Keratinocyte (primary cell): Measurements from ENCODE around the gene NANOS3. TPM values are rescaled to one million over a fixed set of nuclear protein-coding genes. Genes with fewer than 3 reads are reported as not detected.

Experiments
- DNase-seq: peaks from one replicate; pipeline ENCODE4 v3.0.0-alpha.2; 2011; ENCODE audit warnings: low read depth, missing footprints, low spot score
- FAIRE-seq: peaks from 2 replicates; lab custom pipeline; 2011; peaks lifted over from hg19 to GRCh38; lab: Jason Lieb, UNC
- H2AFZ ChIP-seq: 2 replicates; pipeline ENCODE4 v1.6.0; 2012; ENCODE audit warnings: low read length, control low read depth, inconsistent platforms; ENCODE audit not compliant: control insufficient read depth
- H3K27ac ChIP-seq: 2 replicates; pipeline ENCODE4 v1.5.1; 2011; ENCODE audit warnings: low read length; ENCODE audit not compliant: control insufficient read depth, insufficient read depth
- H3K27me3 ChIP-seq: 3 replicates; pipeline ENCODE4 v1.6.0; 2011; ENCODE audit warnings: low read length; ENCODE audit not compliant: control insufficient read depth, insufficient read depth; ENCODE audit errors: extremely low read depth
- H3K36me3 ChIP-seq, 2 experiments: 2 replicates in 1 of 2; 3 replicates in 1 of 2; pipeline ENCODE4 v1.5.1; 2011; ENCODE audit warnings: low read length in 2 of 2, mild to moderate bottlenecking in 1 of 2; ENCODE audit not compliant: control insufficient read depth in 2 of 2, insufficient read depth in 2 of 2; ENCODE audit errors: extremely low read depth in 1 of 2
- H3K4me1 ChIP-seq: 3 replicates; pipeline ENCODE4 v1.5.1; 2011; ENCODE audit warnings: low read length; ENCODE audit not compliant: control insufficient read depth, insufficient read depth; ENCODE audit errors: extremely low read depth
- H3K4me2 ChIP-seq: 3 replicates; pipeline ENCODE4 v1.6.0; 2011; ENCODE audit warnings: low read depth, low read length; ENCODE audit not compliant: control insufficient read depth, insufficient read depth; ENCODE audit errors: extremely low read depth
- H3K4me3 ChIP-seq, 3 experiments: fragments of 200-600 bp in 1 of 3; sonication (generic) in 1 of 3; 2 replicates in 2 of 3; 3 replicates in 1 of 3; pipeline ENCODE4 v1.5.1; 2011 to 2016; ENCODE audit warnings: low read length in 3 of 3, mild to moderate bottlenecking in 3 of 3, control low read depth in 2 of 3, inconsistent platforms in 1 of 3, low read depth in 1 of 3, mixed read lengths in 1 of 3, mixed run types in 1 of 3, moderate library complexity in 1 of 3; ENCODE audit not compliant: control insufficient read depth in 2 of 3, insufficient read depth in 2 of 3; ENCODE audit errors: extremely low read depth in 1 of 3
- H3K79me2 ChIP-seq: 2 replicates; pipeline ENCODE4 v1.6.0; 2012; ENCODE audit warnings: low read length; ENCODE audit not compliant: control insufficient read depth, insufficient read depth
- H3K9ac ChIP-seq: 3 replicates; pipeline ENCODE4 v1.6.0; 2011; ENCODE audit warnings: low read length; ENCODE audit not compliant: control insufficient read depth, insufficient read depth; ENCODE audit errors: extremely low read depth
- H3K9me1 ChIP-seq: 3 replicates; pipeline ENCODE4 v1.6.0; 2011; ENCODE audit warnings: low read length; ENCODE audit not compliant: control insufficient read depth, insufficient read depth; ENCODE audit errors: extremely low read depth
- H3K9me3 ChIP-seq: 2 replicates; pipeline ENCODE4 v1.5.1; 2012; ENCODE audit warnings: low read depth, low read length; ENCODE audit not compliant: control insufficient read depth
- H4K20me1 ChIP-seq: 3 replicates; pipeline ENCODE4 v1.6.0; 2011; ENCODE audit warnings: low read length; ENCODE audit not compliant: control insufficient read depth, insufficient read depth; ENCODE audit errors: extremely low read depth
- EZH2 ChIP-seq: IDR thresholded peaks from one replicate; pipeline ENCODE4 v1.6.1; 2012; ENCODE audit warnings: inconsistent platforms, mild to moderate bottlenecking, low read length, moderate library complexity
- dilution Hi-C: fragments of 300-500 bp; cut with MboI; formaldehyde crosslinking; loops from one replicate; pipeline ENCODE4 v1.7.0; 2020; ENCODE audit warnings: low sequenced_read_pairs; ENCODE audit not compliant: extremely low pct_ligation_motif_present
- polyA plus RNA-seq, 5 experiments: library from polyadenylated mRNA; depleted of rRNA in 3 of 5; stranded (reverse) in 3 of 5; stranded (forward) in 1 of 5; unstranded in 1 of 5; fragments of >200 nt; gene quantifications; 1 replicate in 1 of 5; 2 replicates in 3 of 5; 3 replicates in 1 of 5; pipeline versions ENCODE4 v1.2.1 to v1.2.3, GENCODE V29; 2011 to 2012; ENCODE audit warnings: missing spikeins in 2 of 5, low read depth in 1 of 5, low replicate concordance in 1 of 5
- TF ChIP-seq, protein P1 (sequence below), 3 experiments: IDR thresholded peaks in 1 of 3; conservative IDR thresholded peaks in 1 of 3; optimal IDR thresholded peaks in 1 of 3; 2 replicates in 2 of 3; 3 replicates in 1 of 3; pipeline versions ENCODE3 to v1.5.1; 2011; ENCODE audit warnings: low read length in 3 of 3, mild to moderate bottlenecking in 3 of 3, moderate library complexity in 2 of 3, control low read depth in 1 of 3, inconsistent platforms in 1 of 3; ENCODE audit not compliant: insufficient read depth in 2 of 3; ENCODE audit errors: extremely low read depth in 1 of 3

Gene NANOS3
- polyA plus RNA-seq, 1 donor (not counting 4 experiments of a cell fraction or from before 2014, with no cell fraction given) = 0.18 TPM

DNA sequence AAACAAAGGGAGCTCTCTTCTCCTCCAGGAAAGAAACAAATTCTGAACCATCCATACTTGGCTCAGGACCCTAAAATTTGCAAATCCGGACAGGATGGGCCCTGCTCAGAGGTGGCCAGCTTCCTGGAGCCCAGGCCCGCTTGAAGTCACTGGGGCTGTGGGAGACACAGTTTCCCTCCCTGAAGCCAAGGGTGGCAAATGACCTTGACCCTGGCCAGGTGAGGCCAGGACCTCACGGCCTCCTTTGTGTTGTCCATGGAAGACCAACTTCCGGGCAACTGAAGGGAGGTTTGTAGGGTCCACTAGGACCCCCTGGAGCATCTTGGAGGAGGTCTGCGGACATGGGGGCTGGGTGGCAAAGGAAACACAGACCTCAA, 5.5 kb downstream of the NANOS3 start:
- no peak overlapping the region for H2AFZ ChIP-seq
- no peak overlapping the region for H3K9ac ChIP-seq
- H3K4me1 ChIP-seq = peaks cover 17% of the 10 kb centered on the region
- peaks cover 8% of the 10 kb centered on the region for H3K27me3 ChIP-seq
- FAIRE-seq (no peak), DNase-seq (no peak)
- H3K9me1 ChIP-seq = peaks cover 2% of the 10 kb centered on the region
- H3K4me2 ChIP-seq = no peak overlapping the region
- no peaks in the 10 kb centered on the region for H3K36me3 ChIP-seq
- H3K27ac ChIP-seq = no peak overlapping the region
- H3K79me2 ChIP-seq = no peaks in the 10 kb centered on the region
- H3K9me3 ChIP-seq = no peaks in the 10 kb centered on the region
- H3K4me3 ChIP-seq = no peak overlapping the region
- no peaks in the 10 kb centered on the region for H4K20me1 ChIP-seq
- TF ChIP-seq, protein P1, sequence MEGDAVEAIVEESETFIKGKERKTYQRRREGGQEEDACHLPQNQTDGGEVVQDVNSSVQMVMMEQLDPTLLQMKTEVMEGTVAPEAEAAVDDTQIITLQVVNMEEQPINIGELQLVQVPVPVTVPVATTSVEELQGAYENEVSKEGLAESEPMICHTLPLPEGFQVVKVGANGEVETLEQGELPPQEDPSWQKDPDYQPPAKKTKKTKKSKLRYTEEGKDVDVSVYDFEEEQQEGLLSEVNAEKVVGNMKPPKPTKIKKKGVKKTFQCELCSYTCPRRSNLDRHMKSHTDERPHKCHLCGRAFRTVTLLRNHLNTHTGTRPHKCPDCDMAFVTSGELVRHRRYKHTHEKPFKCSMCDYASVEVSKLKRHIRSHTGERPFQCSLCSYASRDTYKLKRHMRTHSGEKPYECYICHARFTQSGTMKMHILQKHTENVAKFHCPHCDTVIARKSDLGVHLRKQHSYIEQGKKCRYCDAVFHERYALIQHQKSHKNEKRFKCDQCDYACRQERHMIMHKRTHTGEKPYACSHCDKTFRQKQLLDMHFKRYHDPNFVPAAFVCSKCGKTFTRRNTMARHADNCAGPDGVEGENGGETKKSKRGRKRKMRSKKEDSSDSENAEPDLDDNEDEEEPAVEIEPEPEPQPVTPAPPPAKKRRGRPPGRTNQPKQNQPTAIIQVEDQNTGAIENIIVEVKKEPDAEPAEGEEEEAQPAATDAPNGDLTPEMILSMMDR (optimal IDR thresholded peaks at IDR 0.05 in 1 of 3, IDR thresholded peaks at IDR 0.05 in 1 of 3, conservative IDR thresholded peaks at IDR 0.05 in 1 of 3; ENCODE audit: extremely low read depth in 1 of 3, insufficient read depth in 2 of 3, low read length in 3 of 3) = no peak
- TF ChIP-seq EZH2 = no peak
- dilution Hi-C loops = no loop called here

GRCh38 chr19:13882836-13883235, 5.9 kb downstream of the NANOS3 start:
- peaks cover 21% of the 10 kb centered on the region for H3K4me1 ChIP-seq
- H3K9ac ChIP-seq = no peak overlapping the region
- TF ChIP-seq EZH2 = no peak
- TF ChIP-seq, protein P1 (optimal IDR thresholded peaks at IDR 0.05 in 1 of 3, IDR thresholded peaks at IDR 0.05 in 1 of 3, conservative IDR thresholded peaks at IDR 0.05 in 1 of 3; ENCODE audit: extremely low read depth in 1 of 3, insufficient read depth in 2 of 3, low read length in 3 of 3) = no peak
- no peaks in the 10 kb centered on the region for H4K20me1 ChIP-seq
- no peaks in the 10 kb centered on the region for H3K79me2 ChIP-seq
- no peak overlapping the region for H3K27ac ChIP-seq
- dilution Hi-C loops = no loop called here
- H2AFZ ChIP-seq = no peak overlapping the region
- DNase-seq (no peak), FAIRE-seq (no peak)
- no peaks in the 10 kb centered on the region for H3K9me3 ChIP-seq
- H3K9me1 ChIP-seq = peaks cover 2% of the 10 kb centered on the region
- no peak overlapping the region for H3K4me2 ChIP-seq
- H3K4me3 ChIP-seq = no peak overlapping the region
- H3K36me3 ChIP-seq = no peaks in the 10 kb centered on the region
- peaks cover 8% of the 10 kb centered on the region for H3K27me3 ChIP-seq
